H9 (cell line): Measurements from ENCODE around the gene CDH23. TPM values are rescaled to one million over a fixed set of nuclear protein-coding genes. Genes with fewer than 3 reads are reported as not detected.

Experiments used
- DNase-seq: peaks from one replicate; pipeline ENCODE4 v3.0.0-alpha.2; 2017
- H2AFZ ChIP-seq: one replicate; pipeline ENCODE4 v1.6.1; 2013; ENCODE audit warnings: mild to moderate bottlenecking, low read length, control low read depth, moderate library complexity
- H2AK5ac ChIP-seq: 2 replicates; pipeline ENCODE4 v1.6.1; 2013; ENCODE audit warnings: low read length, control low read depth, mixed read lengths; ENCODE audit not compliant: insufficient read length
- H2BK120ac ChIP-seq: one replicate; pipeline ENCODE4 v1.6.1; 2013; ENCODE audit warnings: low read depth, mild to moderate bottlenecking, low read length, control low read depth, inconsistent platforms; ENCODE audit not compliant: poor library complexity, severe bottlenecking
- H2BK12ac ChIP-seq: 2 replicates; pipeline ENCODE4 v1.6.1; 2013; ENCODE audit warnings: low read length, control low read depth, mixed read lengths, low read depth; ENCODE audit not compliant: insufficient read length
- H2BK15ac ChIP-seq: 2 replicates; pipeline ENCODE4 v1.6.1; 2013; ENCODE audit warnings: low read depth, low read length, control low read depth
- H2BK20ac ChIP-seq: one replicate; pipeline ENCODE4 v1.6.1; 2013; ENCODE audit warnings: low read depth, mild to moderate bottlenecking, low read length, control low read depth, inconsistent platforms; ENCODE audit not compliant: poor library complexity, severe bottlenecking
- H2BK5ac ChIP-seq: 2 replicates; pipeline ENCODE4 v1.6.1; 2013; ENCODE audit warnings: low read length, control low read depth, mixed read lengths; ENCODE audit not compliant: insufficient read length
- H3K14ac ChIP-seq: 2 replicates; pipeline ENCODE4 v1.6.1; 2013; ENCODE audit warnings: low read length, control low read depth; ENCODE audit not compliant: insufficient read depth
- H3K18ac ChIP-seq: 2 replicates; pipeline ENCODE4 v1.6.1; 2013; ENCODE audit warnings: low read depth, mild to moderate bottlenecking, mixed read lengths, low read length, control low read depth; ENCODE audit not compliant: insufficient read length
- H3K23ac ChIP-seq: 2 replicates; pipeline ENCODE4 v1.6.1; 2013; ENCODE audit warnings: low read length, control low read depth, mixed read lengths, low read depth; ENCODE audit not compliant: insufficient read length
- H3K23me2 ChIP-seq: 2 replicates; pipeline ENCODE4 v1.6.1; 2013; ENCODE audit warnings: low read depth, mild to moderate bottlenecking, mixed read lengths, low read length, control low read depth; ENCODE audit not compliant: insufficient read length, poor library complexity, severe bottlenecking
- H3K27ac ChIP-seq: 2 replicates; pipeline ENCODE4 v1.5.1; 2013; ENCODE audit warnings: low read length, control low read depth, mixed read lengths, low read depth; ENCODE audit not compliant: insufficient read length
- H3K27me3 ChIP-seq: 2 replicates; pipeline ENCODE4 v1.6.1; 2013; ENCODE audit warnings: low read length, control low read depth, inconsistent platforms; ENCODE audit not compliant: insufficient read depth
- H3K4ac ChIP-seq: 2 replicates; pipeline ENCODE4 v1.6.1; 2013; ENCODE audit warnings: low read depth, mild to moderate bottlenecking, control low read depth, inconsistent platforms, low read length, moderate library complexity
- H3K4me1 ChIP-seq: 2 replicates; pipeline ENCODE4 v1.6.1; 2013; ENCODE audit warnings: low read length, control low read depth, inconsistent platforms; ENCODE audit not compliant: insufficient read depth
- H3K4me2 ChIP-seq: 2 replicates; pipeline ENCODE4 v1.6.1; 2013; ENCODE audit warnings: low read length, control low read depth, mixed read lengths; ENCODE audit not compliant: insufficient read length, insufficient read depth
- H3K56ac ChIP-seq: 2 replicates; pipeline ENCODE4 v1.6.1; 2013; ENCODE audit warnings: low read depth, mild to moderate bottlenecking, mixed read lengths, low read length, control low read depth; ENCODE audit not compliant: insufficient read length
- H3K79me1 ChIP-seq: 2 replicates; pipeline ENCODE4 v1.6.1; 2013; ENCODE audit warnings: low read depth, mild to moderate bottlenecking, moderate library complexity, low read length, control low read depth, inconsistent platforms; ENCODE audit not compliant: insufficient read depth, poor library complexity, severe bottlenecking
- H3K79me2 ChIP-seq: 2 replicates; pipeline ENCODE4 v1.6.1; 2013; ENCODE audit warnings: low read length, control low read depth, inconsistent platforms; ENCODE audit not compliant: insufficient read depth
- H3K9ac ChIP-seq: 2 replicates; pipeline ENCODE4 v1.6.1; 2013; ENCODE audit warnings: low read length, control low read depth, mixed read lengths; ENCODE audit not compliant: insufficient read length; ENCODE audit errors: extremely low read depth
- H3K9me3 ChIP-seq: one replicate; pipeline ENCODE4 v1.6.1; 2013; ENCODE audit warnings: low read depth, low read length, inconsistent platforms; ENCODE audit not compliant: control insufficient read depth
- H3T11ph ChIP-seq: one replicate; pipeline ENCODE4 v1.6.1; 2013; ENCODE audit warnings: mild to moderate bottlenecking, low read length, control low read depth, inconsistent platforms
- H4K20me1 ChIP-seq: one replicate; pipeline ENCODE4 v1.6.1; 2013; ENCODE audit not compliant: control insufficient read depth, insufficient read length, insufficient read depth
- H4K5ac ChIP-seq: 2 replicates; pipeline ENCODE4 v1.6.1; 2013; ENCODE audit warnings: low read depth, mild to moderate bottlenecking, mixed read lengths, low read length, control low read depth; ENCODE audit not compliant: insufficient read length
- H4K8ac ChIP-seq: replicated peaks from 2 replicates; pipeline ENCODE4 v1.6.1; 2013; ENCODE audit warnings: low read length, control low read depth, mixed read lengths, low read depth; ENCODE audit not compliant: insufficient read length
- H4K91ac ChIP-seq: 2 replicates; pipeline ENCODE4 v1.6.1; 2013; ENCODE audit warnings: low read depth, mild to moderate bottlenecking, moderate library complexity, mixed read lengths, low read length, control low read depth; ENCODE audit not compliant: insufficient read length
- H3K27ac Mint-ChIP-seq, 3 experiments: 2 replicates in 2 of 3; 3 replicates in 1 of 3; pipeline ENCODE4 v1.8.0; 2020 to 2021; ENCODE audit warnings: mixed read lengths in 3 of 3, mild to moderate bottlenecking in 1 of 3, moderate library complexity in 1 of 3
- H3K27me3 Mint-ChIP-seq: 2 replicates; pipeline ENCODE4 v1.8.0; 2021; ENCODE audit warnings: low read depth, mild to moderate bottlenecking, moderate library complexity, mixed read lengths
- H3K36me3 Mint-ChIP-seq, 3 experiments: 2 replicates in 2 of 3; 3 replicates in 1 of 3; pipeline ENCODE4 v1.8.0; 2020 to 2021; ENCODE audit warnings: low read depth in 3 of 3, mixed read lengths in 3 of 3; ENCODE audit not compliant: insufficient read depth in 1 of 3
- H3K4me1 Mint-ChIP-seq, 2 experiments: 2 replicates each; pipeline ENCODE4 v1.8.0; 2020; ENCODE audit warnings: mixed read lengths in 2 of 2
- H3K4me3 Mint-ChIP-seq, 2 experiments: 2 replicates in 1 of 2; 3 replicates in 1 of 2; pipeline ENCODE4 v1.8.0; 2020 to 2021; ENCODE audit warnings: mild to moderate bottlenecking in 2 of 2, mixed read lengths in 2 of 2, moderate library complexity in 1 of 2
- H3K9me3 Mint-ChIP-seq, 2 experiments: 2 replicates in 1 of 2; 3 replicates in 1 of 2; pipeline ENCODE4 v1.8.0; 2020; ENCODE audit warnings: mild to moderate bottlenecking in 2 of 2, mixed read lengths in 2 of 2, moderate library complexity in 1 of 2
- CTCF ChIP-seq: fragments of 200-600 bp; sonication (generic); conservative IDR thresholded peaks from 3 replicates; pipeline ENCODE4 v1.8.0; 2021; ENCODE audit warnings: antibody characterized with exemption, mild to moderate bottlenecking
- WGBS: extraction: QIAGEN DNeasy Blood & Tissue Kit; methylation state at CpG from one replicate; pipeline ENCODE4 v1.1.7; 2013; ENCODE audit warnings: missing lambda C conversion rate, low lambda C conversion rate, mixed read lengths; ENCODE audit not compliant: insufficient read length; ENCODE audit errors: extremely low coverage; 5-methylcytosine and 5-hydroxymethylcytosine counted together
- total RNA-seq: library from RNA; stranded (reverse); gene quantifications from 2 replicates; pipeline ENCODE4 v1.2.1, GENCODE V29; 2021

Gene CDH23
- total RNA-seq, 1 experiment from 2014 or later = 2.1 TPM

GRCh38 chr10:71675295-71675970 lies 278.7 kb downstream of the CDH23 start:
- Histone ChIP-seq H4K5ac (no peak overlapping the region), H3K23me2 (no peaks in the 10 kb centered on the region), H3K27ac (no peak overlapping the region), H3K4ac (no peak overlapping the region), H3K4me1 (no peaks in the 10 kb centered on the region), H3K79me2 (no peaks in the 10 kb centered on the region), H2AK5ac (no peak overlapping the region), H2BK120ac (no peak overlapping the region), H2AFZ (no peak overlapping the region), H3K4me2 (no peak overlapping the region), H3T11ph (no peak overlapping the region), H3K23ac (no peak overlapping the region), H3K9me3 (no peaks in the 10 kb centered on the region), H2BK12ac (no peak overlapping the region), H3K27me3 (no peaks in the 10 kb centered on the region), H2BK5ac (no peak overlapping the region), H4K91ac (no peak overlapping the region), H2BK15ac (no peak overlapping the region), H3K56ac (no peak overlapping the region), H3K14ac (no peak overlapping the region), H3K18ac (no peak overlapping the region), H3K79me1 (no peaks in the 10 kb centered on the region), H3K9ac (no peak overlapping the region), H4K8ac (no peak overlapping the region), H2BK20ac (no peak overlapping the region), H4K20me1 (no peaks in the 10 kb centered on the region)
- no peaks in the 10 kb centered on the region for H3K36me3 Mint-ChIP-seq
- H3K9me3 Mint-ChIP-seq = no peaks in the 10 kb centered on the region
- no peak for TF ChIP-seq CTCF
- H3K4me1 Mint-ChIP-seq = no peaks in the 10 kb centered on the region
- peaks cover 10% of the 10 kb centered on the region for H3K27me3 Mint-ChIP-seq
- no peak for DNase-seq
- H3K27ac Mint-ChIP-seq = no peak overlapping the region
- WGBS = no CpG with 5 or more reads among the region's 6 CpGs
- no peak overlapping the region for H3K4me3 Mint-ChIP-seq
